ENCODE results near the gene KCNMB2. TPM values are rescaled to one million over a fixed set of nuclear protein-coding genes. Genes with fewer than 3 reads are reported as not detected.

KCNMB2 gene
- total and polyA plus RNA-seq, 2 donors, result 0.06 to 6.1 TPM

- Histone ChIP-seq H3K4me3 (ENCODE audit: low read depth, low read length) (no peak overlapping the region), H3K36me3 (ENCODE audit: insufficient read depth) (no peaks in the 10 kb centered on the region), H3K4me1 (ENCODE audit: insufficient read depth) (no peaks in the 10 kb centered on the region), H3K27ac (ENCODE audit: low read depth) (no peak overlapping the region)
- no peak for DNase-seq (ENCODE audit: extremely low spot score)
Measured at GRCh38 chr3:178794711-178795110, 258.5 kb downstream of the KCNMB2 start.

- no peak overlapping the region for H3K27ac ChIP-seq (ENCODE audit: low read depth)
- DNase-seq (ENCODE audit: extremely low spot score), result no peak
- H3K36me3 ChIP-seq (ENCODE audit: insufficient read depth), result no peaks in the 10 kb centered on the region
- H3K4me3 ChIP-seq (ENCODE audit: low read depth, low read length), result no peak overlapping the region
- 70% methylated on average over 2 of the region's 2 CpGs for WGBS
- no peaks in the 10 kb centered on the region for H3K4me1 ChIP-seq (ENCODE audit: insufficient read depth)
Measured at GRCh38 chr3:178795349-178795748, 259.1 kb downstream of the KCNMB2 start.

GRCh38 chr3:178802259-178802658 lies 266.0 kb downstream of the KCNMB2 start:
- 91% methylated on average over 3 of the region's 3 CpGs for WGBS
- Histone ChIP-seq H3K27ac (ENCODE audit: low read depth) (no peak overlapping the region), H3K4me1 (ENCODE audit: insufficient read depth) (no peaks in the 10 kb centered on the region), H3K4me3 (ENCODE audit: low read depth, low read length) (no peak overlapping the region), H3K36me3 (ENCODE audit: insufficient read depth) (no peaks in the 10 kb centered on the region)
- no peak for DNase-seq (ENCODE audit: extremely low spot score)

GRCh38 chr3:178802993-178803693 lies 266.9 kb downstream of the KCNMB2 start:
- 92% methylated on average over 3 of the region's 3 CpGs for WGBS
- H3K36me3 ChIP-seq (ENCODE audit: insufficient read depth), result no peaks in the 10 kb centered on the region

GRCh38 chr3:178804606-178805005 lies 268.4 kb downstream of the KCNMB2 start:
- no peak for DNase-seq (ENCODE audit: extremely low spot score)
- Histone ChIP-seq H3K4me3 (ENCODE audit: low read depth, low read length) (no peak overlapping the region), H3K36me3 (ENCODE audit: insufficient read depth) (no peaks in the 10 kb centered on the region), H3K4me1 (ENCODE audit: insufficient read depth) (no peaks in the 10 kb centered on the region), H3K27ac (ENCODE audit: low read depth) (no peak overlapping the region)

More at GRCh38 chr3:178802993-178803693, 266.9 kb downstream of the KCNMB2 start:
- Histone ChIP-seq H3K27ac (ENCODE audit: low read depth) (no peak overlapping the region), H3K4me3 (ENCODE audit: low read depth, low read length) (no peak overlapping the region), H3K4me1 (ENCODE audit: insufficient read depth) (no peaks in the 10 kb centered on the region)
- no peak for DNase-seq (ENCODE audit: extremely low spot score)

GRCh38 chr3:178805741-178806140 lies 269.5 kb downstream of the KCNMB2 start:
- WGBS, result 90% methylated on average over 7 of the region's 7 CpGs
- Histone ChIP-seq H3K4me1 (ENCODE audit: insufficient read depth) (no peaks in the 10 kb centered on the region), H3K4me3 (ENCODE audit: low read depth, low read length) (no peak overlapping the region), H3K36me3 (ENCODE audit: insufficient read depth) (no peaks in the 10 kb centered on the region), H3K27ac (ENCODE audit: low read depth) (no peak overlapping the region)
- no peak for DNase-seq (ENCODE audit: extremely low spot score)

GRCh38 chr3:178806651-178807050 lies 270.4 kb downstream of the KCNMB2 start:
- Histone ChIP-seq H3K4me3 (ENCODE audit: low read depth, low read length) (no peak overlapping the region), H3K27ac (ENCODE audit: low read depth) (no peak overlapping the region), H3K36me3 (ENCODE audit: insufficient read depth) (no peaks in the 10 kb centered on the region), H3K4me1 (ENCODE audit: insufficient read depth) (no peaks in the 10 kb centered on the region)
- 94% methylated on average over 1 of the region's 1 CpG for WGBS
- no peak for DNase-seq (ENCODE audit: extremely low spot score)

GRCh38 chr3:178807694-178808093 lies 271.5 kb downstream of the KCNMB2 start:
- 98% methylated on average over 1 of the region's 1 CpG for WGBS
- Histone ChIP-seq H3K36me3 (ENCODE audit: insufficient read depth) (no peaks in the 10 kb centered on the region), H3K4me3 (ENCODE audit: low read depth, low read length) (no peak overlapping the region), H3K27ac (ENCODE audit: low read depth) (no peak overlapping the region), H3K4me1 (ENCODE audit: insufficient read depth) (no peaks in the 10 kb centered on the region)
- DNase-seq (ENCODE audit: extremely low spot score), result no peak

GRCh38 chr3:178808748-178809147 lies 272.5 kb downstream of the KCNMB2 start:
- H3K36me3 ChIP-seq (ENCODE audit: insufficient read depth), result no peaks in the 10 kb centered on the region
- no peak overlapping the region for H3K4me3 ChIP-seq (ENCODE audit: low read depth, low read length)
- H3K27ac ChIP-seq (ENCODE audit: low read depth), result no peak overlapping the region
- no peak for DNase-seq (ENCODE audit: extremely low spot score)
- H3K4me1 ChIP-seq (ENCODE audit: insufficient read depth), result no peaks in the 10 kb centered on the region
- 95% methylated on average over 1 of the region's 1 CpG for WGBS

- Histone ChIP-seq H3K36me3 (ENCODE audit: insufficient read depth) (no peaks in the 10 kb centered on the region), H3K4me1 (ENCODE audit: insufficient read depth) (no peaks in the 10 kb centered on the region), H3K4me3 (ENCODE audit: low read depth, low read length) (no peak overlapping the region), H3K27ac (ENCODE audit: low read depth) (no peak overlapping the region)
- DNase-seq (ENCODE audit: extremely low spot score), result no peak
- 24% methylated on average over 2 of the region's 2 CpGs for WGBS
Measured at GRCh38 chr3:178810181-178810580, 273.9 kb downstream of the KCNMB2 start.

GRCh38 chr3:178822722-178823121 lies 286.5 kb downstream of the KCNMB2 start:
- no peak for DNase-seq (ENCODE audit: extremely low spot score)
- Histone ChIP-seq H3K4me1 (ENCODE audit: insufficient read depth) (no peaks in the 10 kb centered on the region), H3K4me3 (ENCODE audit: low read depth, low read length) (no peak overlapping the region), H3K36me3 (ENCODE audit: insufficient read depth) (no peaks in the 10 kb centered on the region), H3K27ac (ENCODE audit: low read depth) (no peak overlapping the region)
- 24% methylated on average over 2 of the region's 2 CpGs for WGBS

GRCh38 chr3:178823150-178823549 lies 286.9 kb downstream of the KCNMB2 start:
- H3K36me3 ChIP-seq (ENCODE audit: insufficient read depth), result no peaks in the 10 kb centered on the region
- H3K4me1 ChIP-seq (ENCODE audit: insufficient read depth), result no peaks in the 10 kb centered on the region
- H3K27ac ChIP-seq (ENCODE audit: low read depth), result no peak overlapping the region
- WGBS, result 19% methylated on average over 1 of the region's 1 CpG
- no peak for DNase-seq (ENCODE audit: extremely low spot score)
- no peak overlapping the region for H3K4me3 ChIP-seq (ENCODE audit: low read depth, low read length)

GRCh38 chr3:178823591-178824246 lies 287.5 kb downstream of the KCNMB2 start:
- no peak for DNase-seq (ENCODE audit: extremely low spot score)
- H3K27ac ChIP-seq (ENCODE audit: low read depth), result no peak overlapping the region
- WGBS, result 45% methylated on average over 5 of the region's 5 CpGs
- H3K4me1 ChIP-seq (ENCODE audit: insufficient read depth), result no peaks in the 10 kb centered on the region
- no peak overlapping the region for H3K4me3 ChIP-seq (ENCODE audit: low read depth, low read length)
- H3K36me3 ChIP-seq (ENCODE audit: insufficient read depth), result no peaks in the 10 kb centered on the region

- Histone ChIP-seq H3K4me3 (ENCODE audit: low read depth, low read length) (no peak overlapping the region), H3K27ac (ENCODE audit: low read depth) (no peak overlapping the region), H3K36me3 (ENCODE audit: insufficient read depth) (no peaks in the 10 kb centered on the region), H3K4me1 (ENCODE audit: insufficient read depth) (no peaks in the 10 kb centered on the region)
- DNase-seq (ENCODE audit: extremely low spot score), result no peak
- WGBS, result 52% methylated on average over 4 of the region's 4 CpGs
Measured at GRCh38 chr3:178826435-178827123, 290.3 kb downstream of the KCNMB2 start.
